Nephron progenitor cell (in vitro differentiated cells): ENCODE results near the gene NIPSNAP3A.

Experiments
- DNase-seq: peaks from one replicate; pipeline ENCODE4 v3.0.0; 2021
- H3K27ac Mint-ChIP-seq: 2 replicates; pipeline ENCODE4 v1.8.0; 2021; ENCODE audit warnings: mild to moderate bottlenecking, moderate library complexity, mixed read lengths
- H3K27me3 Mint-ChIP-seq: 2 replicates; pipeline ENCODE4 v1.8.0; 2021; ENCODE audit warnings: mild to moderate bottlenecking, low read depth, mixed read lengths; ENCODE audit not compliant: poor library complexity
- H3K36me3 Mint-ChIP-seq: 2 replicates; pipeline ENCODE4 v1.8.0; 2021; ENCODE audit warnings: low read depth, mixed read lengths
- H3K4me1 Mint-ChIP-seq: 2 replicates; pipeline ENCODE4 v1.8.0; 2021; ENCODE audit warnings: mixed read lengths
- H3K4me3 Mint-ChIP-seq: 2 replicates; pipeline ENCODE4 v1.8.0; 2021; ENCODE audit warnings: mild to moderate bottlenecking, moderate library complexity, mixed read lengths
- H3K9me3 Mint-ChIP-seq: 2 replicates; pipeline ENCODE4 v1.8.0; 2021; ENCODE audit warnings: mild to moderate bottlenecking, moderate library complexity, mixed read lengths
- TF ChIP-seq, protein P1 (sequence below): fragments of 200-600 bp; sonication (generic); IDR thresholded peaks from 2 replicates; pipeline ENCODE4 v1.5.0; 2021; ENCODE audit warnings: antibody characterized with exemption

The NIPSNAP3A gene

GRCh38 chr9:104779946-104780535 lies 32.6 kb downstream of the NIPSNAP3A start:
- Mint-ChIP-seq H3K9me3 (no peaks in the 10 kb centered on the region), H3K36me3 (peaks cover 17% of the 10 kb centered on the region), H3K27me3 (no peaks in the 10 kb centered on the region), H3K4me3 (no peak overlapping the region), H3K27ac (no peak overlapping the region), H3K4me1 (no peaks in the 10 kb centered on the region)
- no peak for DNase-seq
- TF ChIP-seq, protein P1, sequence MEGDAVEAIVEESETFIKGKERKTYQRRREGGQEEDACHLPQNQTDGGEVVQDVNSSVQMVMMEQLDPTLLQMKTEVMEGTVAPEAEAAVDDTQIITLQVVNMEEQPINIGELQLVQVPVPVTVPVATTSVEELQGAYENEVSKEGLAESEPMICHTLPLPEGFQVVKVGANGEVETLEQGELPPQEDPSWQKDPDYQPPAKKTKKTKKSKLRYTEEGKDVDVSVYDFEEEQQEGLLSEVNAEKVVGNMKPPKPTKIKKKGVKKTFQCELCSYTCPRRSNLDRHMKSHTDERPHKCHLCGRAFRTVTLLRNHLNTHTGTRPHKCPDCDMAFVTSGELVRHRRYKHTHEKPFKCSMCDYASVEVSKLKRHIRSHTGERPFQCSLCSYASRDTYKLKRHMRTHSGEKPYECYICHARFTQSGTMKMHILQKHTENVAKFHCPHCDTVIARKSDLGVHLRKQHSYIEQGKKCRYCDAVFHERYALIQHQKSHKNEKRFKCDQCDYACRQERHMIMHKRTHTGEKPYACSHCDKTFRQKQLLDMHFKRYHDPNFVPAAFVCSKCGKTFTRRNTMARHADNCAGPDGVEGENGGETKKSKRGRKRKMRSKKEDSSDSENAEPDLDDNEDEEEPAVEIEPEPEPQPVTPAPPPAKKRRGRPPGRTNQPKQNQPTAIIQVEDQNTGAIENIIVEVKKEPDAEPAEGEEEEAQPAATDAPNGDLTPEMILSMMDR, result no peak

- Mint-ChIP-seq H3K9me3 (no peaks in the 10 kb centered on the region), H3K36me3 (peaks cover 24% of the 10 kb centered on the region), H3K27me3 (no peaks in the 10 kb centered on the region), H3K4me1 (no peaks in the 10 kb centered on the region), H3K27ac (no peak overlapping the region), H3K4me3 (no peak overlapping the region)
- no peak for DNase-seq
- TF ChIP-seq, protein P1, result peak; percentile 22
Observed at GRCh38 chr9:104780796-104781395, 33.4 kb downstream of the NIPSNAP3A start.

DNA sequence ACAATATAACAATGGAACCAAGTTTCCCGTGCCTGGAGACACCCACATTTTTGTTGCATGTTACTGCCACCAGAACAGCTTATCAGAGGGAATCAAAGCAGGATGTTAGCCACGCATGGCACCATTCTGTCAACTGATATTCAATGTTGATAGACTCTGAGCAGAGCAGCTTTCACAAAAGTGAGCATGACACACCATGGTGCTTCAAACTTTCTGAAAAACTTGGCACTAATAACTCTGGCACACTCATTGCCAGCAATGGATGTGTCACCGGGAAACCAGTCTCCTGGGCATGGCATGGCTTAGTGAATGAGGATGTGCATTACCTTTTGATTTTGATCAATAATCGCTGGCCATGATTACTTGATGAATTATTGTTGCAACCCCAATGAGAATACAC lies 36.1 kb downstream of the NIPSNAP3A start:
- TF ChIP-seq, protein P1, result no peak
- Mint-ChIP-seq H3K36me3 (peaks cover 47% of the 10 kb centered on the region), H3K4me1 (no peaks in the 10 kb centered on the region), H3K4me3 (no peak overlapping the region), H3K27me3 (no peaks in the 10 kb centered on the region), H3K9me3 (no peaks in the 10 kb centered on the region), H3K27ac (no peak overlapping the region)
- DNase-seq, result no peak

DNA sequence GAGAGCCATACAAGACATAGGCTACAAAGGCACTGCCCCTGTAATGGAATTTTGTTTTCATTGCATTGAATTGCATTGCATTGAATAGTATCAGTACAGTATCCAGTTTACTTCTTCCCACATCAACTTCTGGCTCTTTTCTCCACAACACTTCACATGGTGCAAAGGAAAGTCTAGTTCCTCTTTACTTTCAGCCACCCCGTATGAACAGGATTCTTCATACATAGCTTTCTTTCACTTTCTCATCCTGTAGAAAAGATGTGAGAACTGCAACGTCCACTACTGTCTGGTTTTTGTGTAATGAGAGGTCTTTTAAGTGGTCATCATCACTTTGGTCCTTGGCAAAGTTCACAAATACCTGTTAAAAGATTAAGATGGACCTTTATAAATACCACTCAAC lies 36.6 kb downstream of the NIPSNAP3A start:
- DNase-seq, result no peak
- H3K27ac Mint-ChIP-seq, result no peak overlapping the region
- H3K9me3 Mint-ChIP-seq, result no peaks in the 10 kb centered on the region
- no peak overlapping the region for H3K4me3 Mint-ChIP-seq
- peaks cover 52% of the 10 kb centered on the region for H3K36me3 Mint-ChIP-seq
- no peaks in the 10 kb centered on the region for H3K4me1 Mint-ChIP-seq
- no peaks in the 10 kb centered on the region for H3K27me3 Mint-ChIP-seq
- TF ChIP-seq, protein P1, result no peak

DNA sequence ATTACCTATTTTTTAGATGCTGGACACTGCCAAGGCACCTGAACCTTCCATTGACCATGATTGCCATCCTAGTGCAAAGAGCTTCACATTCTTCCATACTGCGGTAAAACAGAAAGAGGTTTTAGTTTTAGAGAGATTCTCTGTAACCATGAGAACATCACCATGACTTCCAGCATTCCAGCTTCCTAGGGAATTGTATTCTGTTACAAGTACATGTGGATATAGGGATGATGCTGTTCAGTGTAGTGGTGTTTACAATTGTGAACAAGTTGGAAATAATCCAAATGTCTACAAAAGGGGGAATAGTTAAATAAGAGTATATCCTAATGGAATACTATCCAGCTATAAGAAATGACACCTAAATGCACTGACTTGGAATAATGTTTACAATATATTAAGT lies 38.8 kb downstream of the NIPSNAP3A start:
- TF ChIP-seq, protein P1, result no peak
- Mint-ChIP-seq H3K4me1 (no peaks in the 10 kb centered on the region), H3K4me3 (no peak overlapping the region), H3K27me3 (no peaks in the 10 kb centered on the region), H3K9me3 (no peaks in the 10 kb centered on the region), H3K36me3 (peaks cover 62% of the 10 kb centered on the region), H3K27ac (no peak overlapping the region)
- DNase-seq, result no peak
